Stimulated activated CD8-positive, alpha-beta memory T cell treated with anti-CD3 and anti-CD28 coated beads, Interleukin-15, amount 100 ng/mL, for 4 hours (primary cell): ENCODE measurements around the gene API5.

Experiments
- DNase-seq, 2 donors: peaks; one replicate each; pipeline ENCODE4 v3.0.0-alpha.2; 2020; ENCODE audit warnings: low read depth in 2 of 2

The API5 gene

DNA sequence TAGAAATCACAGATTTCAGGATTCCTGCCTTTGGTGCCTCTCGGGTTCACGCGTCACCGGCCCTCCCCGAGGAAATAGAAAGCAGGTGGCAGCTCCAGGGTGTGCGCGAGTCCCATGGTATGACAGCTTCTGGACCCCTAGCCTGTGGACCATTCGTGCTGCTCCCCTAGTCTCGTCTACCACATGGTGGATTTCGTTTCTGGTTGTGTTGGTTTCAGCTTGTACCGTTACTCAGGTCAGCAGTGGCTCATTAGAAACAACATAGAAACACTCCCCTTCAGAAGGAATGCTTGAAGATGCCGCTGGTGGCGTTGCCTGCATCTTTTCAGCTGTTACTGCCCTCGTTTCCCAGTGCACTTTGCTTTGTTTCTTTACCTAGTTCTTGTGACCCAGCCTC, 47.6 kb downstream of the API5 start:
- no peak for DNase-seq

GRCh38 chr11:43360361-43361032, 48.7 kb downstream of the API5 start:
- DNase-seq: no peak

DNA sequence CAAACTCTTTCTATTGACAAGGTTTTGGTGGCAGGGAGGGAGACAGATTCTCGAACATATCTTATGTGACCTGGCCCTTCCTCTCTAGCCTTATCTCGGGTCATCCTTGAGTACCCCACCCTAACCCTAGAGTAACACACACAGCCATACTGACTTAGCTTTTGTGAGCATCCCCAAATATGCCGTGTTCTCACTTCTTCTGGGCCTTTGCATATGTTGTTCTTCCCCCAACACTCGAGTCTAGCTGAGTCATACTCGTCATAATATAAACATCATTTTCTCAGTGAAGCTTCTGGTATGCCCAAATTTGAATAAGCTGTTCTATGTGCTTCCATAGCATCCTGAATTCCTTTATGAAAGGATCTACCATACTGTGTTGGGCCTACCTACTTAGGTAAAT, 54.9 kb downstream of the API5 start:
- no peak for DNase-seq

DNA sequence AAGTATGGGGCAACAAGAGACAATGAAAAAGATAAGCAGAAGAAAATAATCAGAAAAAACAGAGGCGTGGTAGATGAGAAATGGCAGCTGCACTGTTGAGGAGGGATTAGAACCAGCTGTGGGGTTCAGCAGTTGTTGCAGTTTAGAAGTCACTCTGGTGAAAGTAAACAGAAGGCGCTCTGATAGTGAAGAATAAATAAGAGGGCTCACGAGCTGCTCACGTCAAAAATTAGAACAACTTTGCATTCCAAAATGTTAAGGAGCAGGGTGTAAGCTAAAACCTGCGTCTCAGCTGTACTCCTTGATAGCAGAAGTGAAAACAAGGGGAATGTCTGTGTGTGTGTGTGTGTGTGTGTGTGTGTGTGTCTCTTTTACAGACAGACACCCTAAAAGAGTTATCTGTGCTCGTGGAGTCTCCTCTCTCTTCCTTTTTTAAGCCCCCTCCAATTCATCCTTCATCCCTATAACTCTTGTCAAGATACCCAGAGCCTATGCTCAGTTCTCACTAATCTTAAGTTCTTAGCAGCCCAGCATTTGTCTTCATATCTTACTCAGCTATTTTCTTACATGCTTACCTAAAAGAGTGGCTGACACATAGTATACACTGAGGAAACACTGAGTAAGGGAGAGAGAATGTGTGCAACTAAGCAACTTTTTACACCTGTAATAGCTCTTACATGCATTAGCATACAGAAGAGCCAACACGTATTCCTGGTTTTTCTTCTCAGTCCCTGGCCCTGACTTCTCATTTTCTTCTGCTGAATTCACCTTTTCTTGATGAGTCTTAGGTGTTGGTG, 55.8 kb downstream of the API5 start:
- no peak for DNase-seq

GRCh38 chr11:43376065-43376464, 64.3 kb downstream of the API5 start:
- DNase-seq: no peak

- no peak for DNase-seq
These were observed 64.8 kb downstream of the API5 start for GRCh38 chr11:43376594-43376993.

GRCh38 chr11:43377389-43377788, 65.6 kb downstream of the API5 start:
- no peak for DNase-seq

DNA sequence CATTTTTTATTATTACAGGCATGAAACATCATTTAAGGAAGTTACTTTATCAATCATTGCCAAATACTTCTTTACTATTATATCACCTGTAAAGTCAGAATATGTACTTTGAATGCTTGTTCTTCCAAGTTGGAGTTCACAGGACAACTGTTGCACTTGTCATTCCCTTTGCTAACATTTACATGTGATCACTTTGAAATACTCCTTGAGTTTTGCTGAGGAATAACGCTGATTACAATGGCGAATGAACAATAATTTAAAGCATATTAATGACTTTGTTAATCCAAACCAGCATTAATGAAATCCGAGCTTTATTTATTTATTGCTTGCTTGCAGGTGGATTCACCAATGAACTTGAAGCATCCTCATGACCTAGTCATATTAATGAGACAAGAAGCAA, 67.1 kb downstream of the API5 start:
- DNase-seq: no peak

DNA sequence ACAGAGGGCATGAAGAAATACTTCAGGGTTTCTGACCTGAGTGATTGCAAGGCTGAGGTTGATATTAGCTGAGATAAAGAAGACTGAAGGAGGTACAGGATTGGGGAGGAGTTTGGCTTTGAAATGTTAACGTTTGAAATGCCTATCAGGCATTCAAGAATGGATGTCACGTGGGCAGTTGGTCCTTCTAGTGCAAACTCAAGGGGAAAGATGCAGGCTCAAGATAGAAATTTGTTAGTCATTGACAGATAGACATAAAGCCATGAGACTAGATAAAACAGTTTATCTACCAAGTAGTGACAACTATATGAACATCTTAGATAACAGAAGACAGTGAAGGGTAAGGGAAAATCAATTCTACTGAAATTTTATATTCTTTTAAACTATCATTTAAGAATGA, 70.0 kb downstream of the API5 start:
- DNase-seq: no peak

DNA sequence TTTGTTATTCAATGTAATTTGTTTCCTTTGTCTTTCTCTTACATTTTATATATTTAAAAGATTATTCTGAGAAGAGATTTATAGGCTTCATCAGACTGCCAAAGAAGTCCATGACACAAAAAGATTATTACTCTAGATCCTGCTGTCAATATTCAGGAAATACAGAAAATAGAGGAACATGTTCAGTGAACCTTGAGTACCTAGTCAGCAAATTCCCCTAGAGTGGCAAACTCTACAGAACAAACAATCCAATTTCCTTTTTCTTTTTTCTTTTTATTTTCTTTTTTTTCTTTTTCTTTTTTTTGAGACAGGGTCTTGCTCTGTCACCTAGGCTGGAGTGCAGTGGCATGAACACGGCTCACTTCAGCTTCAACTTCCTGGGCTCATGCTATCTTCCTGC, 70.8 kb downstream of the API5 start:
- no peak for DNase-seq

DNA sequence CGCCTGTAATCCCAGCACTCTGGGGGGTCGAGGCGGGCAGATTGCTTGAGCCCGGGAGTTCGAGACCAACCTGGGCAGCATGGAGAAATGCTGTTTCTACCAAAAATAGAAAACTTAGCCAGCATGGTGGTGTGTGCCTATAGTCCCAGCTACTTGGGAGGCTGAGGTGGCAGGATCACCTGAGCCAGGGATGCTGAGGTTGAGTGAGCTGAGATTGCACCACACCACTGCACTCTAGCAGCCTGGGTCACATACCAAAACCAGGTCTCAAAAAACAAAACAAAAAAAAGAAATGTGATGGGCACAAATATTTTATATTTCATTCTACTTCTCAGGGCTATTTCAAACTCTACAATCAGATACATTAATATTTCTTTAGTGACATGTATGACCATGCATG, 72.6 kb downstream of the API5 start:
- no peak for DNase-seq

DNA sequence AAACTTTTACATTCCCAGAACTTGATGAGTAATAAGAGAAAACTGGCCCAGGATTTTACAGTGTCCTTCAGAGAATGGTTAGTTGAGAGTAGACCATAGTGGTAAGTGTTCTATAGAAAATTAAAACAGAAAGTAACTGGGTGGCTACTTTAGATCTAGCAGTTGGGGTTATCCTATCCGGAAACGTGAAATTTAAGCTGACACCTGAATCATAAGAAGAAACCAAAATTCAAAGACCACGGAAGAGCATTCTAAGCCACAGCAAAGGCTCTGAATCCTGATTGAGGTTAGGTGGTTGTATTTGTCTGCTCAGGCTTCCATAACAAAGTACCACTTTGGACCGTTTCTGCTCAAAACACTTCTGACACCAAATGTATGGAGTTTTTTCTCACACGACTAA, 80.9 kb downstream of the API5 start:
- DNase-seq: no peak

GRCh38 chr11:43393765-43394355, 82.1 kb downstream of the API5 start:
- DNase-seq: no peak
